ENCODE measurements around the gene SPTLC3.

DNA sequence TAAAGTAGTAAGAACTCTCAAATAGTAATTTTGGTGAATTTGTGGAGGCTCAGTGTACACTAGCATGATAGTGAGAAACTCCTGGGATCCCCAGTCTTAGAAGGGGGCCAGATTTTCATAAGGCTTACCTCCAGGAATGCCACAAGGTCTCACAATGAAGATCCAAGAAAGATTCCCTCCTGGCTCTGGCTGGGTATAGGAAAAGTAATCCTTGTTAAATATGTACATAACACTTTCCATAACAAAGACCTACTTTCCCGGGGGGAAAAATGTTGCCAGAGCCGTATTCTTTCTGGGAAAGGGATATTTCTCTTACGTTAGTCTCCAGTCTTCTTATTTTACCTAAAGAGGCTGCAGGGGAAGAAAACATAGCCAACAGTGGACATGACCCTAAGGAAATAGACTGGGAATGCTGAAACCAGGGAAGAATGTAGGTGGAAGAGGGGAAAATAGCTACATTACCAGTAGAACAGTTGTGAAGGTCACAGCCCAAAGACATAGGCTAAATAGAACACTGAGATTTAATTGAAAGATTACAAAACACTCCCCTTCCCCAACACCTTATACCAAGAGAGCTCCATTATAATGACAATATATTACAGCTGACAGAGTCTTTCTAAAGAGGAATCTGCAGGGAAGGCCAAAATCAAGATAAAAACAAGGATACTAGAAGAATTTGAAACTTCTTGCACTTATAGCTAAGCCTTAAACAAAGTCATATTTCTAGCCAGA lies 177.4 kb downstream of the SPTLC3 start:
- TF ChIP-seq, protein P1, sequence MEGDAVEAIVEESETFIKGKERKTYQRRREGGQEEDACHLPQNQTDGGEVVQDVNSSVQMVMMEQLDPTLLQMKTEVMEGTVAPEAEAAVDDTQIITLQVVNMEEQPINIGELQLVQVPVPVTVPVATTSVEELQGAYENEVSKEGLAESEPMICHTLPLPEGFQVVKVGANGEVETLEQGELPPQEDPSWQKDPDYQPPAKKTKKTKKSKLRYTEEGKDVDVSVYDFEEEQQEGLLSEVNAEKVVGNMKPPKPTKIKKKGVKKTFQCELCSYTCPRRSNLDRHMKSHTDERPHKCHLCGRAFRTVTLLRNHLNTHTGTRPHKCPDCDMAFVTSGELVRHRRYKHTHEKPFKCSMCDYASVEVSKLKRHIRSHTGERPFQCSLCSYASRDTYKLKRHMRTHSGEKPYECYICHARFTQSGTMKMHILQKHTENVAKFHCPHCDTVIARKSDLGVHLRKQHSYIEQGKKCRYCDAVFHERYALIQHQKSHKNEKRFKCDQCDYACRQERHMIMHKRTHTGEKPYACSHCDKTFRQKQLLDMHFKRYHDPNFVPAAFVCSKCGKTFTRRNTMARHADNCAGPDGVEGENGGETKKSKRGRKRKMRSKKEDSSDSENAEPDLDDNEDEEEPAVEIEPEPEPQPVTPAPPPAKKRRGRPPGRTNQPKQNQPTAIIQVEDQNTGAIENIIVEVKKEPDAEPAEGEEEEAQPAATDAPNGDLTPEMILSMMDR (IDR thresholded peaks at IDR 0.05; ENCODE audit: low read depth, low read length, poor library complexity, severe bottlenecking) = no peak
- no peak for TF ChIP-seq EZH2phosphoT487 (IDR thresholded peaks at IDR 0.05; ENCODE audit: borderline replicate concordance, low read length)
